Activated B cell treated with CpG ODN at 0.5 μM for 24 hours (primary cell): ENCODE results near the gene STARD9. TPM values are rescaled to one million over a fixed set of nuclear protein-coding genes. Genes with fewer than 3 reads are reported as not detected.

Experiments used
- ATAC-seq: fragments of 200-7000 bp; cut with Tn5 transposase; one replicate; pipeline ENCODE4 v1.10.0; 2021; ENCODE audit warnings: low read depth, mild to moderate bottlenecking, moderate library complexity
- CTCF ChIA-PET: fragments of 350-600 bp; sonication (Branson Sonifier 250); formaldehyde crosslinking; loops from one replicate; lab custom pipeline; 2021; ENCODE audit warnings: antibody characterized with exemption; lab: Charles Lee
- POLR2A ChIA-PET: fragments of 350-600 bp; sonication (Branson Sonifier 250); formaldehyde crosslinking; loops from one replicate; lab custom pipeline; 2021; ENCODE audit warnings: antibody characterized with exemption; lab: Charles Lee
- DNase-seq: peaks from one replicate; pipeline ENCODE4 v3.0.0; 2022
- H3K27ac Mint-ChIP-seq: one replicate; pipeline ENCODE4 v1.8.0; 2020; ENCODE audit warnings: mixed read lengths
- H3K27me3 Mint-ChIP-seq: one replicate; pipeline ENCODE4 v1.8.0; 2021; ENCODE audit warnings: mixed read lengths
- H3K36me3 Mint-ChIP-seq: one replicate; pipeline ENCODE4 v1.8.0; 2021; ENCODE audit warnings: low read depth, mixed read lengths
- H3K4me1 Mint-ChIP-seq: one replicate; pipeline ENCODE4 v1.8.0; 2021; ENCODE audit warnings: mixed read lengths
- H3K4me3 Mint-ChIP-seq: one replicate; pipeline ENCODE4 v1.8.0; 2020; ENCODE audit warnings: mild to moderate bottlenecking, mixed read lengths
- H3K9me3 Mint-ChIP-seq: one replicate; pipeline ENCODE4 v1.8.0; 2020; ENCODE audit warnings: mixed read lengths
- intact Hi-C: fragments of 100-400 bp; cut with micrococcal nuclease; formaldehyde crosslinking; loops from one replicate; pipeline ENCODE4 v1.15.1; 2024
- total RNA-seq: library from RNA; stranded (reverse); gene quantifications from 2 replicates; pipeline ENCODE4 v1.2.3, GENCODE V29; 2022
- TF ChIP-seq, protein P1 (sequence below): fragments of 200-600 bp; IDR thresholded peaks from one replicate; pipeline ENCODE4 v1.8.0; 2022; ENCODE audit warnings: antibody characterized with exemption, mild to moderate bottlenecking

The STARD9 gene
- total RNA-seq, 1 donor from 2014 or later: 7.1 TPM

DNA sequence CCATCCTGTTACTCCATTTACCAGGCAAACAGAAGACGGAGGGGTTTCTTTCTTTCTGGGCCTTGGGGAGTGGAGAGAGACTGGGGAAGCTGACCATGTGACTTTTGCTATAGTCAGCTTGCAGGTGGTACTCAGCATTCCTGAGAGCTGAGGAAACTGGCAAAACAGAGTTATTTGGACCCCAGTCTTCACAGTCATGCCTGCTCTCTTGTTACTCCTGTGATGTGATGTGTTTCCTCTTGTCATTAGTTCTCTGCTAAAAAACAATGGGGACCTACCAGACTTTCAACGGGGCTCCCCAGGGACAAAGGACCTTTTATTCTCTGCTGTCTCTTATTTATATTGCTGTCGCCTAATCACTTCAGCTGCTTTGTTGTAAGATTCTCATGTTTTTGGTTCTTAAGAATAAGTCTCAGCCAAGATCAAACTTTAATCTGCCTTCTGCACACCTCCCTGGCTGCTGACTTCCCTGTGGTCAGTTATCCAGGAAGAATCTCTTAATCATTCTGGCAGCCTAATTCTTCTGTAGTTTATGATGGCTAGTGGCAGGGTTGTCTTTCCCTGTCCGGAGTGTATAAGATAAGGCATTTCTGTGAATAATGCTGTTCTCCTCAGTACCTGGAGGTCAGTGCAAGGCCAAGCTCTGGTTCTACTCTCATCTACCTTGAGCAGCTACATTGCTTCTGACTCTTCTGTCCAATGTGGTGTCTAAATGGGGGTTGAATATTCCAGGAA is 8.8 kb downstream of the STARD9 start:
- peaks cover 17% of the 10 kb centered on the region for H3K4me1 Mint-ChIP-seq
- no peaks in the 10 kb centered on the region for H3K27me3 Mint-ChIP-seq
- H3K36me3 Mint-ChIP-seq: peaks cover 5% of the 10 kb centered on the region
- ATAC-seq: no peak
- H3K27ac Mint-ChIP-seq: no peak overlapping the region
- no peak overlapping the region for H3K4me3 Mint-ChIP-seq
- TF ChIP-seq, protein P1, sequence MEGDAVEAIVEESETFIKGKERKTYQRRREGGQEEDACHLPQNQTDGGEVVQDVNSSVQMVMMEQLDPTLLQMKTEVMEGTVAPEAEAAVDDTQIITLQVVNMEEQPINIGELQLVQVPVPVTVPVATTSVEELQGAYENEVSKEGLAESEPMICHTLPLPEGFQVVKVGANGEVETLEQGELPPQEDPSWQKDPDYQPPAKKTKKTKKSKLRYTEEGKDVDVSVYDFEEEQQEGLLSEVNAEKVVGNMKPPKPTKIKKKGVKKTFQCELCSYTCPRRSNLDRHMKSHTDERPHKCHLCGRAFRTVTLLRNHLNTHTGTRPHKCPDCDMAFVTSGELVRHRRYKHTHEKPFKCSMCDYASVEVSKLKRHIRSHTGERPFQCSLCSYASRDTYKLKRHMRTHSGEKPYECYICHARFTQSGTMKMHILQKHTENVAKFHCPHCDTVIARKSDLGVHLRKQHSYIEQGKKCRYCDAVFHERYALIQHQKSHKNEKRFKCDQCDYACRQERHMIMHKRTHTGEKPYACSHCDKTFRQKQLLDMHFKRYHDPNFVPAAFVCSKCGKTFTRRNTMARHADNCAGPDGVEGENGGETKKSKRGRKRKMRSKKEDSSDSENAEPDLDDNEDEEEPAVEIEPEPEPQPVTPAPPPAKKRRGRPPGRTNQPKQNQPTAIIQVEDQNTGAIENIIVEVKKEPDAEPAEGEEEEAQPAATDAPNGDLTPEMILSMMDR: no peak
- no peaks in the 10 kb centered on the region for H3K9me3 Mint-ChIP-seq
- intact Hi-C loops: no loop called here
- no peak for DNase-seq
- ChIA-PET CTCF (interaction anchor here (0.7 kb wide), 1 partner anchor 17 kb away, joined by 3 read pairs; no protein-coding TSS in a partner anchor), POLR2A (interaction anchor here (1.2 kb wide), 1 partner anchor 9 kb away, joined by 5 read pairs; no protein-coding TSS in a partner anchor)

- Mint-ChIP-seq H3K9me3 (no peaks in the 10 kb centered on the region), H3K36me3 (peaks cover 3% of the 10 kb centered on the region), H3K4me3 (no peak overlapping the region), H3K27me3 (no peaks in the 10 kb centered on the region), H3K27ac (no peak overlapping the region), H3K4me1 (no peaks in the 10 kb centered on the region)
- ATAC-seq (no peak), DNase-seq (no peak)
- POLR2A ChIA-PET: no interaction called here
- TF ChIP-seq, protein P1: no peak
- CTCF ChIA-PET: no interaction called here
- intact Hi-C loops: no loop called here
Measured at GRCh38 chr15:42590619-42591237, 15.3 kb downstream of the STARD9 start.

GRCh38 chr15:42591238-42591934 is 16.0 kb downstream of the STARD9 start:
- TF ChIP-seq, protein P1: no peak
- Mint-ChIP-seq H3K36me3 (no peaks in the 10 kb centered on the region), H3K9me3 (no peaks in the 10 kb centered on the region), H3K4me3 (no peak overlapping the region), H3K27ac (no peak overlapping the region), H3K27me3 (no peaks in the 10 kb centered on the region), H3K4me1 (no peaks in the 10 kb centered on the region)
- intact Hi-C loops: no loop called here
- ChIA-PET POLR2A (no interaction called here), CTCF (no interaction called here)
- DNase-seq: no peak
- no peak for ATAC-seq

- POLR2A ChIA-PET: interaction anchor here (0.7 kb wide), 1 partner anchor 15 kb away, joined by 6 read pairs; no protein-coding TSS in a partner anchor
- Mint-ChIP-seq H3K27ac (no peak overlapping the region), H3K9me3 (no peaks in the 10 kb centered on the region), H3K4me1 (no peaks in the 10 kb centered on the region), H3K36me3 (no peaks in the 10 kb centered on the region), H3K4me3 (no peak overlapping the region), H3K27me3 (no peaks in the 10 kb centered on the region)
- CTCF ChIA-PET: no interaction called here
- TF ChIP-seq, protein P1: no peak
- intact Hi-C loops: no loop called here
- no peak for DNase-seq
- ATAC-seq: no peak
Measured at GRCh38 chr15:42592716-42593115, 17.3 kb downstream of the STARD9 start.

DNA sequence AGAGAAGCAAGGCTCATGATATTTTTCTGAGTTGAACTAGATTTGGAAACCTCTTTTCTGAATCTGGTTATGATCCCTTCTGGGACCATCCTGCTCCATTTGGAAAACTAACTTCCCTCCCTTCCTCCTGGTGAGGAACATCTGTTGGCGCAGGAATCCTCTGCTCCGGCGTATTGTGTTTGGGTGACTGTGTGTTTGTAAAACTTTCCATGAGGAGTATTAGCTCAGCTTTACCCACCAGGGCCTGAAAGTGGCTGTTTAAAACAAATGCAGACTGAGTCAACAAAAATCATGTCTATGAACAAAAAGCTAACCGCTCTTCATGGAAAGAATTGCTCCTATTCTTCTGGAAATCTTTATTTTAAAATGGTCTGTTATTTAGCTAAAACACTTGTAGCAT is 17.7 kb downstream of the STARD9 start:
- Mint-ChIP-seq H3K27me3 (no peaks in the 10 kb centered on the region), H3K36me3 (no peaks in the 10 kb centered on the region), H3K9me3 (no peaks in the 10 kb centered on the region), H3K4me1 (no peaks in the 10 kb centered on the region), H3K4me3 (no peak overlapping the region), H3K27ac (no peak overlapping the region)
- TF ChIP-seq, protein P1: no peak
- intact Hi-C loops: no loop called here
- ATAC-seq (no peak), DNase-seq (no peak)
- ChIA-PET CTCF (no interaction called here), POLR2A (interaction anchor here (0.7 kb wide), 1 partner anchor 14 kb away, joined by 6 read pairs; no protein-coding TSS in a partner anchor)
